WTC11 (cell line): ENCODE measurements around the gene WDR5B. TPM values are rescaled to one million over a fixed set of nuclear protein-coding genes. Genes with fewer than 3 reads are reported as not detected.

ENCODE experiments used
- ATF1 ChIP-seq: sonication (generic); formaldehyde crosslinking; IDR thresholded peaks from 2 replicates; pipeline ENCODE4 v1.8.1; 2023; ENCODE audit warnings: mild to moderate bottlenecking, moderate library complexity, missing genetic modification reagents
- FOXJ3 ChIP-seq: sonication (generic); formaldehyde crosslinking; IDR thresholded peaks from 2 replicates; pipeline ENCODE4 v1.9.0; 2021; ENCODE audit warnings: missing genetic modification reagents, mild to moderate bottlenecking, borderline replicate concordance
- HMGA2 ChIP-seq: fragments of 250-450 bp; sonication (Bioruptor Pico); IDR thresholded peaks from 2 replicates; pipeline ENCODE4 v1.4.0; 2021; ENCODE audit warnings: mild to moderate bottlenecking, moderate library complexity
- IRF2 ChIP-seq: sonication (generic); formaldehyde crosslinking; IDR thresholded peaks from 2 replicates; pipeline ENCODE4 v1.8.0; 2022; ENCODE audit warnings: low read depth, missing genetic modification reagents, borderline replicate concordance
- KAT7 ChIP-seq: sonication (generic); formaldehyde crosslinking; IDR thresholded peaks from 2 replicates; pipeline ENCODE4 v1.8.1; 2023; ENCODE audit warnings: missing genetic modification reagents, mild to moderate bottlenecking, borderline replicate concordance
- NR1H2 ChIP-seq: sonication (generic); formaldehyde crosslinking; IDR thresholded peaks from 2 replicates; pipeline ENCODE4 v1.9.0; 2021; ENCODE audit warnings: mild to moderate bottlenecking, moderate library complexity, missing genetic modification reagents
- RELA ChIP-seq: sonication (generic); formaldehyde crosslinking; IDR thresholded peaks from 2 replicates; pipeline ENCODE4 v1.8.1; 2022; ENCODE audit warnings: missing genetic modification reagents, mild to moderate bottlenecking, borderline replicate concordance
- SMAD3 ChIP-seq: sonication (generic); formaldehyde crosslinking; IDR thresholded peaks from 2 replicates; pipeline ENCODE4 v1.8.0; 2022; ENCODE audit warnings: missing genetic modification reagents, mild to moderate bottlenecking, borderline replicate concordance
- SMAD4 ChIP-seq: sonication (generic); formaldehyde crosslinking; IDR thresholded peaks from 2 replicates; pipeline ENCODE4 v1.8.0; 2022; ENCODE audit warnings: mild to moderate bottlenecking, missing genetic modification reagents
- TP53 ChIP-seq: sonication (generic); formaldehyde crosslinking; IDR thresholded peaks from 2 replicates; pipeline ENCODE4 v1.8.1; 2023; ENCODE audit warnings: mild to moderate bottlenecking, missing genetic modification reagents
- ZBTB21 ChIP-seq: sonication (generic); formaldehyde crosslinking; IDR thresholded peaks from 2 replicates; pipeline ENCODE4 v1.8.1; 2023; ENCODE audit warnings: mild to moderate bottlenecking, missing genetic modification reagents, borderline replicate concordance
- ZNF138 ChIP-seq: sonication (generic); formaldehyde crosslinking; conservative IDR thresholded peaks from 2 replicates; pipeline ENCODE4 v1.8.1; 2022; ENCODE audit warnings: mild to moderate bottlenecking, moderate library complexity, missing genetic modification reagents
- total RNA-seq: library from RNA; stranded (reverse); gene quantifications from 3 replicates; pipeline ENCODE4 v1.2.3, GENCODE V29; 2021
- TF ChIP-seq, protein P1 (sequence below): fragments of 250-450 bp; sonication (Bioruptor Pico); IDR thresholded peaks from 2 replicates; pipeline ENCODE4 v2.1.2; 2022; ENCODE audit warnings: mild to moderate bottlenecking, moderate library complexity
- TF ChIP-seq, protein P2 (sequence below): sonication (generic); formaldehyde crosslinking; IDR thresholded peaks from 2 replicates; pipeline ENCODE4 v1.8.0; 2023; ENCODE audit warnings: mild to moderate bottlenecking, missing genetic modification reagents
- TF ChIP-seq, protein P3 (sequence below): fragments of 250-450 bp; sonication (Bioruptor Pico); IDR thresholded peaks from 2 replicates; pipeline ENCODE4 v1.9.0; 2021; ENCODE audit warnings: moderate library complexity, mild to moderate bottlenecking, inconsistent platforms, borderline replicate concordance
- TF ChIP-seq, protein P4 (sequence below): sonication (generic); formaldehyde crosslinking; IDR thresholded peaks from 2 replicates; pipeline ENCODE4 v1.8.1; 2023; ENCODE audit warnings: mild to moderate bottlenecking, missing genetic modification reagents
- TF ChIP-seq, protein P5 (sequence below): sonication (generic); formaldehyde crosslinking; IDR thresholded peaks from 2 replicates; pipeline ENCODE4 v1.8.0; 2022; ENCODE audit warnings: missing genetic modification reagents
- TF ChIP-seq, protein P6 (sequence below): sonication (generic); formaldehyde crosslinking; IDR thresholded peaks from 2 replicates; pipeline ENCODE4 v1.8.1; 2023; ENCODE audit warnings: mild to moderate bottlenecking, moderate library complexity, missing genetic modification reagents
- TF ChIP-seq, protein P7 (sequence below): sonication (generic); formaldehyde crosslinking; IDR thresholded peaks from 2 replicates; pipeline ENCODE4 v1.8.1; 2022; ENCODE audit warnings: low read depth, mild to moderate bottlenecking, moderate library complexity, missing genetic modification reagents, borderline replicate concordance
- TF ChIP-seq, protein P8 (sequence below): sonication (generic); formaldehyde crosslinking; IDR thresholded peaks from 2 replicates; pipeline ENCODE4 v1.8.0; 2022; ENCODE audit warnings: mild to moderate bottlenecking, missing genetic modification reagents
- TF ChIP-seq, protein P9 (sequence below): sonication (generic); formaldehyde crosslinking; IDR thresholded peaks from 2 replicates; pipeline ENCODE4 v1.8.0; 2022; ENCODE audit warnings: mild to moderate bottlenecking, missing genetic modification reagents

WDR5B gene
- total RNA-seq, 1 experiment from 2014 or later, result 2.8 TPM

DNA sequence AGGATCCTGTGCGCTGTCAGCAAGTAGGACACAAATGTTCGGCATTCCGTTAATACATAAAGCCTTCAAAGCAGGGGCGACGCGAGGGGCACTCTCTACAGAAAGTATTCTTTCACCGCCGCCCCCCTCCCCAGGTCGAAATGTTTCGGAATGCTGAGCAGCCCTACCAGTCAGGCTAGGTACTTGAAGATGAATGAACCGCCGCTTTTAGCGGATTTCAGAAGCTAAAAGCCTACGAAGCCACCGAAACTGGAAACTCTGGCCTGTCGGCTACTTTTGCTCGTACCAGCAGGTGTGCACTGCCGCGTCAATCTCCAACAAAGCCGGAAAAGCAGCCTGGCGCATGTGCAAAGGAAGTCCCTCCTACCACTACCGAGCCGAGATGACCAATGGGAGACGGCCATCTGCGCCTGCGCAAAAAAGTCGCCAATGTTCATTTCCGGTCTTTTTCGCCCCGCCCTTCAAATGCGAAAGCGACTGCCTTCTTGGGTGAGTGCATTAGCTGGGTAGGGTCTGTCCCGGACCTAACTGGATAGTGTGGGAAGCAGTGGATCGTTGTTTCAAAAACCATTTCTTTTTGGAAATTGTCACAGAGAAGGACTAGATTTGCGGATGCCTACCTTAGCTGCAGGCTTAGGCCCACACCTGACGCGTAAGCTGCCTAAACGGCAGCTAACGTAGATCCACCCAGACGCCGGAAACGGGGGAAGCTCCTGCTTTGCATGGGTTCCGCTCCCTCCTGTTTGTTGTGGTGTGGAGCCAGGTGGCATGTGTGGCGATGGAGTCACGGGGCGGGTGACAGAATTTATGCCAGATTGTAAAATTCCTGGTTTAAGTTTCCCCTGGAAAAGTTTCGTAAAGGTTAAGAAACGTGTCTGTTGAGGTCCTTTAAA is at the start of gene WDR5B (continued):
- TF ChIP-seq SMAD4 (CRISPR knock-in tag), result no peak
- TF ChIP-seq, protein P1, sequence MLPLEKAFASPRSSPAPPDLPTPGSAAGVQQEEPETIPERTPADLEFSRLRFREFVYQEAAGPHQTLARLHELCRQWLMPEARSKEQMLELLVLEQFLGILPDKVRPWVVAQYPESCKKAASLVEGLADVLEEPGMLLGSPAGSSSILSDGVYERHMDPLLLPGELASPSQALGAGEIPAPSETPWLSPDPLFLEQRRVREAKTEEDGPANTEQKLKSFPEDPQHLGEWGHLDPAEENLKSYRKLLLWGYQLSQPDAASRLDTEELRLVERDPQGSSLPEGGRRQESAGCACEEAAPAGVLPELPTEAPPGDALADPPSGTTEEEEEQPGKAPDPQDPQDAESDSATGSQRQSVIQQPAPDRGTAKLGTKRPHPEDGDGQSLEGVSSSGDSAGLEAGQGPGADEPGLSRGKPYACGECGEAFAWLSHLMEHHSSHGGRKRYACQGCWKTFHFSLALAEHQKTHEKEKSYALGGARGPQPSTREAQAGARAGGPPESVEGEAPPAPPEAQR (CRISPR knock-in tag), result no peak
- TF ChIP-seq KAT7 (CRISPR knock-in tag), result no peak
- no peak for TF ChIP-seq FOXJ3 (CRISPR knock-in tag)
- TF ChIP-seq SMAD3 (CRISPR knock-in tag), result no peak
- TF ChIP-seq, protein P2, sequence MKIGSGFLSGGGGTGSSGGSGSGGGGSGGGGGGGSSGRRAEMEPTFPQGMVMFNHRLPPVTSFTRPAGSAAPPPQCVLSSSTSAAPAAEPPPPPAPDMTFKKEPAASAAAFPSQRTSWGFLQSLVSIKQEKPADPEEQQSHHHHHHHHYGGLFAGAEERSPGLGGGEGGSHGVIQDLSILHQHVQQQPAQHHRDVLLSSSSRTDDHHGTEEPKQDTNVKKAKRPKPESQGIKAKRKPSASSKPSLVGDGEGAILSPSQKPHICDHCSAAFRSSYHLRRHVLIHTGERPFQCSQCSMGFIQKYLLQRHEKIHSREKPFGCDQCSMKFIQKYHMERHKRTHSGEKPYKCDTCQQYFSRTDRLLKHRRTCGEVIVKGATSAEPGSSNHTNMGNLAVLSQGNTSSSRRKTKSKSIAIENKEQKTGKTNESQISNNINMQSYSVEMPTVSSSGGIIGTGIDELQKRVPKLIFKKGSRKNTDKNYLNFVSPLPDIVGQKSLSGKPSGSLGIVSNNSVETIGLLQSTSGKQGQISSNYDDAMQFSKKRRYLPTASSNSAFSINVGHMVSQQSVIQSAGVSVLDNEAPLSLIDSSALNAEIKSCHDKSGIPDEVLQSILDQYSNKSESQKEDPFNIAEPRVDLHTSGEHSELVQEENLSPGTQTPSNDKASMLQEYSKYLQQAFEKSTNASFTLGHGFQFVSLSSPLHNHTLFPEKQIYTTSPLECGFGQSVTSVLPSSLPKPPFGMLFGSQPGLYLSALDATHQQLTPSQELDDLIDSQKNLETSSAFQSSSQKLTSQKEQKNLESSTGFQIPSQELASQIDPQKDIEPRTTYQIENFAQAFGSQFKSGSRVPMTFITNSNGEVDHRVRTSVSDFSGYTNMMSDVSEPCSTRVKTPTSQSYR (CRISPR knock-in tag), result no peak
- TF ChIP-seq, protein P3, sequence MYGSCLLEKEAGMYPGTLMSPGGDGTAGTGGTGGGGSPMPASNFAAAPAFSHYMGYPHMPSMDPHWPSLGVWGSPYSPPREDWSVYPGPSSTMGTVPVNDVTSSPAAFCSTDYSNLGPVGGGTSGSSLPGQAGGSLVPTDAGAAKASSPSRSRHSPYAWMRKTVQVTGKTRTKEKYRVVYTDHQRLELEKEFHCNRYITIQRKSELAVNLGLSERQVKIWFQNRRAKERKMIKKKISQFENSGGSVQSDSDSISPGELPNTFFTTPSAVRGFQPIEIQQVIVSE, result no peak
- TF ChIP-seq HMGA2, result no peak
- TF ChIP-seq, protein P4, sequence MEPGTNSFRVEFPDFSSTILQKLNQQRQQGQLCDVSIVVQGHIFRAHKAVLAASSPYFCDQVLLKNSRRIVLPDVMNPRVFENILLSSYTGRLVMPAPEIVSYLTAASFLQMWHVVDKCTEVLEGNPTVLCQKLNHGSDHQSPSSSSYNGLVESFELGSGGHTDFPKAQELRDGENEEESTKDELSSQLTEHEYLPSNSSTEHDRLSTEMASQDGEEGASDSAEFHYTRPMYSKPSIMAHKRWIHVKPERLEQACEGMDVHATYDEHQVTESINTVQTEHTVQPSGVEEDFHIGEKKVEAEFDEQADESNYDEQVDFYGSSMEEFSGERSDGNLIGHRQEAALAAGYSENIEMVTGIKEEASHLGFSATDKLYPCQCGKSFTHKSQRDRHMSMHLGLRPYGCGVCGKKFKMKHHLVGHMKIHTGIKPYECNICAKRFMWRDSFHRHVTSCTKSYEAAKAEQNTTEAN (CRISPR knock-in tag), result no peak
- 0 out of 2 replicates have a peak, but pooled peaks have one; percentile 15 for TF ChIP-seq ZBTB21
- TF ChIP-seq, protein P5, sequence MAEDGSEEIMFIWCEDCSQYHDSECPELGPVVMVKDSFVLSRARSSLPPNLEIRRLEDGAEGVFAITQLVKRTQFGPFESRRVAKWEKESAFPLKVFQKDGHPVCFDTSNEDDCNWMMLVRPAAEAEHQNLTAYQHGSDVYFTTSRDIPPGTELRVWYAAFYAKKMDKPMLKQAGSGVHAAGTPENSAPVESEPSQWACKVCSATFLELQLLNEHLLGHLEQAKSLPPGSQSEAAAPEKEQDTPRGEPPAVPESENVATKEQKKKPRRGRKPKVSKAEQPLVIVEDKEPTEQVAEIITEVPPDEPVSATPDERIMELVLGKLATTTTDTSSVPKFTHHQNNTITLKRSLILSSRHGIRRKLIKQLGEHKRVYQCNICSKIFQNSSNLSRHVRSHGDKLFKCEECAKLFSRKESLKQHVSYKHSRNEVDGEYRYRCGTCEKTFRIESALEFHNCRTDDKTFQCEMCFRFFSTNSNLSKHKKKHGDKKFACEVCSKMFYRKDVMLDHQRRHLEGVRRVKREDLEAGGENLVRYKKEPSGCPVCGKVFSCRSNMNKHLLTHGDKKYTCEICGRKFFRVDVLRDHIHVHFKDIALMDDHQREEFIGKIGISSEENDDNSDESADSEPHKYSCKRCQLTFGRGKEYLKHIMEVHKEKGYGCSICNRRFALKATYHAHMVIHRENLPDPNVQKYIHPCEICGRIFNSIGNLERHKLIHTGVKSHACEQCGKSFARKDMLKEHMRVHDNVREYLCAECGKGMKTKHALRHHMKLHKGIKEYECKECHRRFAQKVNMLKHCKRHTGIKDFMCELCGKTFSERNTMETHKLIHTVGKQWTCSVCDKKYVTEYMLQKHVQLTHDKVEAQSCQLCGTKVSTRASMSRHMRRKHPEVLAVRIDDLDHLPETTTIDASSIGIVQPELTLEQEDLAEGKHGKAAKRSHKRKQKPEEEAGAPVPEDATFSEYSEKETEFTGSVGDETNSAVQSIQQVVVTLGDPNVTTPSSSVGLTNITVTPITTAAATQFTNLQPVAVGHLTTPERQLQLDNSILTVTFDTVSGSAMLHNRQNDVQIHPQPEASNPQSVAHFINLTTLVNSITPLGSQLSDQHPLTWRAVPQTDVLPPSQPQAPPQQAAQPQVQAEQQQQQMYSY (CRISPR knock-in tag), result no peak
- TF ChIP-seq, protein P6, sequence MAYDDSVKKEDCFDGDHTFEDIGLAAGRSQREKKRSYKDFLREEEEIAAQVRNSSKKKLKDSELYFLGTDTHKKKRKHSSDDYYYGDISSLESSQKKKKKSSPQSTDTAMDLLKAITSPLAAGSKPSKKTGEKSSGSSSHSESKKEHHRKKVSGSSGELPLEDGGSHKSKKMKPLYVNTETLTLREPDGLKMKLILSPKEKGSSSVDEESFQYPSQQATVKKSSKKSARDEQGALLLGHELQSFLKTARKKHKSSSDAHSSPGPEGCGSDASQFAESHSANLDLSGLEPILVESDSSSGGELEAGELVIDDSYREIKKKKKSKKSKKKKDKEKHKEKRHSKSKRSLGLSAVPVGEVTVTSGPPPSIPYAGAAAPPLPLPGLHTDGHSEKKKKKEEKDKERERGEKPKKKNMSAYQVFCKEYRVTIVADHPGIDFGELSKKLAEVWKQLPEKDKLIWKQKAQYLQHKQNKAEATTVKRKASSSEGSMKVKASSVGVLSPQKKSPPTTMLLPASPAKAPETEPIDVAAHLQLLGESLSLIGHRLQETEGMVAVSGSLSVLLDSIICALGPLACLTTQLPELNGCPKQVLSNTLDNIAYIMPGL, result no peak
- TF ChIP-seq ZNF138 (CRISPR knock-in tag), result no peak
- TF ChIP-seq, protein P7, sequence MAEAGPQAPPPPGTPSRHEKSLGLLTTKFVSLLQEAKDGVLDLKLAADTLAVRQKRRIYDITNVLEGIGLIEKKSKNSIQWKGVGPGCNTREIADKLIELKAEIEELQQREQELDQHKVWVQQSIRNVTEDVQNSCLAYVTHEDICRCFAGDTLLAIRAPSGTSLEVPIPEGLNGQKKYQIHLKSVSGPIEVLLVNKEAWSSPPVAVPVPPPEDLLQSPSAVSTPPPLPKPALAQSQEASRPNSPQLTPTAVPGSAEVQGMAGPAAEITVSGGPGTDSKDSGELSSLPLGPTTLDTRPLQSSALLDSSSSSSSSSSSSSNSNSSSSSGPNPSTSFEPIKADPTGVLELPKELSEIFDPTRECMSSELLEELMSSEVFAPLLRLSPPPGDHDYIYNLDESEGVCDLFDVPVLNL (CRISPR knock-in tag), result no peak
- TF ChIP-seq TP53 (CRISPR knock-in tag), result no peak
- TF ChIP-seq ATF1 (CRISPR knock-in tag), result no peak
- TF ChIP-seq IRF2 (CRISPR knock-in tag), result no peak
- TF ChIP-seq NR1H2, result no peak
- TF ChIP-seq RELA (CRISPR knock-in tag), result no peak
- TF ChIP-seq, protein P8, sequence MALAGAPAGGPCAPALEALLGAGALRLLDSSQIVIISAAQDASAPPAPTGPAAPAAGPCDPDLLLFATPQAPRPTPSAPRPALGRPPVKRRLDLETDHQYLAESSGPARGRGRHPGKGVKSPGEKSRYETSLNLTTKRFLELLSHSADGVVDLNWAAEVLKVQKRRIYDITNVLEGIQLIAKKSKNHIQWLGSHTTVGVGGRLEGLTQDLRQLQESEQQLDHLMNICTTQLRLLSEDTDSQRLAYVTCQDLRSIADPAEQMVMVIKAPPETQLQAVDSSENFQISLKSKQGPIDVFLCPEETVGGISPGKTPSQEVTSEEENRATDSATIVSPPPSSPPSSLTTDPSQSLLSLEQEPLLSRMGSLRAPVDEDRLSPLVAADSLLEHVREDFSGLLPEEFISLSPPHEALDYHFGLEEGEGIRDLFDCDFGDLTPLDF (CRISPR knock-in tag), result no peak
- TF ChIP-seq, protein P9, sequence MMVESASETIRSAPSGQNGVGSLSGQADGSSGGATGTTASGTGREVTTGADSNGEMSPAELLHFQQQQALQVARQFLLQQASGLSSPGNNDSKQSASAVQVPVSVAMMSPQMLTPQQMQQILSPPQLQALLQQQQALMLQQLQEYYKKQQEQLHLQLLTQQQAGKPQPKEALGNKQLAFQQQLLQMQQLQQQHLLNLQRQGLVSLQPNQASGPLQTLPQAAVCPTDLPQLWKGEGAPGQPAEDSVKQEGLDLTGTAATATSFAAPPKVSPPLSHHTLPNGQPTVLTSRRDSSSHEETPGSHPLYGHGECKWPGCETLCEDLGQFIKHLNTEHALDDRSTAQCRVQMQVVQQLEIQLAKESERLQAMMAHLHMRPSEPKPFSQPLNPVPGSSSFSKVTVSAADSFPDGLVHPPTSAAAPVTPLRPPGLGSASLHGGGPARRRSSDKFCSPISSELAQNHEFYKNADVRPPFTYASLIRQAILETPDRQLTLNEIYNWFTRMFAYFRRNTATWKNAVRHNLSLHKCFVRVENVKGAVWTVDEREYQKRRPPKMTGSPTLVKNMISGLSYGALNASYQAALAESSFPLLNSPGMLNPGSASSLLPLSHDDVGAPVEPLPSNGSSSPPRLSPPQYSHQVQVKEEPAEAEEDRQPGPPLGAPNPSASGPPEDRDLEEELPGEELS (CRISPR knock-in tag), result peak; percentile 40; the same call in 1 of the 2 replicates
